Activated T-helper 2 cell treated with anti-CD3 and anti-CD28 coated beads, Interferon-gamma antibody, Interleukin-2, Interleukin-4, amounts not matched to agents 10 μg/mL and 5 μg/mL and 100 μg/mL, durations not matched to agents 14 hours and 24 hours and 36 hours (primary cell): ENCODE results near the gene TREX2. TPM values are rescaled to one million over a fixed set of nuclear protein-coding genes. Genes with fewer than 3 reads are reported as not detected.

Source experiments
- DNase-seq: peaks from one replicate; pipeline ENCODE4 v3.0.0; 2021; ENCODE audit warnings: low spot score
- H3K27ac Mint-ChIP-seq: one replicate; pipeline ENCODE4 v1.8.0; 2021; ENCODE audit warnings: mixed read lengths
- H3K27me3 Mint-ChIP-seq: one replicate; pipeline ENCODE4 v1.8.0; 2021; ENCODE audit warnings: low read depth, mixed read lengths
- H3K36me3 Mint-ChIP-seq: one replicate; pipeline ENCODE4 v1.8.0; 2021; ENCODE audit warnings: low read depth, mixed read lengths
- H3K4me1 Mint-ChIP-seq: one replicate; pipeline ENCODE4 v1.8.0; 2021; ENCODE audit warnings: low read depth, mixed read lengths
- H3K4me3 Mint-ChIP-seq: one replicate; pipeline ENCODE4 v1.8.0; 2021; ENCODE audit warnings: low read depth, mild to moderate bottlenecking, moderate library complexity, mixed read lengths
- H3K9me3 Mint-ChIP-seq: one replicate; pipeline ENCODE4 v1.8.0; 2021; ENCODE audit warnings: mixed read lengths
- intact Hi-C: fragments of 100-400 bp; cut with micrococcal nuclease; formaldehyde crosslinking; loops from one replicate; pipeline ENCODE4 v1.15.1; 2023
- total RNA-seq: library from RNA; stranded (reverse); gene quantifications from 2 replicates; pipeline ENCODE4 v1.2.3, GENCODE V29; 2022

The TREX2 gene
- total RNA-seq, 1 donor from 2014 or later: 0.94 TPM

- Mint-ChIP-seq H3K36me3 (peaks cover 7% of the 10 kb centered on the region), H3K4me1 (no peaks in the 10 kb centered on the region), H3K4me3 (no peak overlapping the region), H3K27me3 (no peaks in the 10 kb centered on the region), H3K9me3 (no peaks in the 10 kb centered on the region), H3K27ac (no peak overlapping the region)
- no peak for DNase-seq
- intact Hi-C loops: no loop called here
Measured at GRCh38 chrX:153446950-153447580, 1.2 kb upstream of the TREX2 start.

GRCh38 chrX:153446636-153446936 lies 730 bp upstream of the TREX2 start:
- DNase-seq: no peak
- no peak overlapping the region for H3K27ac Mint-ChIP-seq
- no peaks in the 10 kb centered on the region for H3K4me1 Mint-ChIP-seq
- no peak overlapping the region for H3K4me3 Mint-ChIP-seq
- H3K27me3 Mint-ChIP-seq: no peaks in the 10 kb centered on the region
- peaks cover 7% of the 10 kb centered on the region for H3K36me3 Mint-ChIP-seq
- intact Hi-C loops: no loop called here
- H3K9me3 Mint-ChIP-seq: no peaks in the 10 kb centered on the region

GRCh38 chrX:153445106-153445855 lies 575 bp downstream of the TREX2 start:
- intact Hi-C loops: no loop called here
- Mint-ChIP-seq H3K9me3 (no peaks in the 10 kb centered on the region), H3K4me1 (no peaks in the 10 kb centered on the region), H3K27ac (no peak overlapping the region), H3K4me3 (no peak overlapping the region), H3K36me3 (no peaks in the 10 kb centered on the region), H3K27me3 (no peaks in the 10 kb centered on the region)
- no peak for DNase-seq

- no peaks in the 10 kb centered on the region for H3K4me1 Mint-ChIP-seq
- no peak overlapping the region for H3K4me3 Mint-ChIP-seq
- H3K9me3 Mint-ChIP-seq: no peaks in the 10 kb centered on the region
- intact Hi-C loops: no loop called here
- H3K27me3 Mint-ChIP-seq: no peaks in the 10 kb centered on the region
- no peak for DNase-seq
- H3K27ac Mint-ChIP-seq: no peak overlapping the region
- H3K36me3 Mint-ChIP-seq: no peaks in the 10 kb centered on the region
Measured at GRCh38 chrX:153444333-153445011, 1.4 kb downstream of the TREX2 start.

GRCh38 chrX:153443476-153444332 lies 2.2 kb downstream of the TREX2 start:
- Mint-ChIP-seq H3K27ac (no peak overlapping the region), H3K27me3 (no peaks in the 10 kb centered on the region), H3K36me3 (no peaks in the 10 kb centered on the region), H3K4me3 (no peak overlapping the region), H3K9me3 (no peaks in the 10 kb centered on the region), H3K4me1 (no peaks in the 10 kb centered on the region)
- intact Hi-C loops: no loop called here
- no peak for DNase-seq

GRCh38 chrX:153442463-153442862 lies 3.4 kb downstream of the TREX2 start:
- intact Hi-C loops: no loop called here
- no peaks in the 10 kb centered on the region for H3K9me3 Mint-ChIP-seq
- H3K4me1 Mint-ChIP-seq: no peaks in the 10 kb centered on the region
- no peak overlapping the region for H3K27ac Mint-ChIP-seq
- no peaks in the 10 kb centered on the region for H3K36me3 Mint-ChIP-seq
- no peaks in the 10 kb centered on the region for H3K27me3 Mint-ChIP-seq
- no peak overlapping the region for H3K4me3 Mint-ChIP-seq
- DNase-seq: no peak

GRCh38 chrX:153441981-153442380 lies 3.9 kb downstream of the TREX2 start:
- Mint-ChIP-seq H3K27me3 (no peaks in the 10 kb centered on the region), H3K4me1 (no peaks in the 10 kb centered on the region), H3K4me3 (no peak overlapping the region), H3K36me3 (no peaks in the 10 kb centered on the region), H3K9me3 (no peaks in the 10 kb centered on the region), H3K27ac (no peak overlapping the region)
- DNase-seq: no peak
- intact Hi-C loops: no loop called here

- Mint-ChIP-seq H3K36me3 (no peaks in the 10 kb centered on the region), H3K9me3 (no peaks in the 10 kb centered on the region), H3K27me3 (no peaks in the 10 kb centered on the region), H3K27ac (no peak overlapping the region), H3K4me3 (no peak overlapping the region), H3K4me1 (no peaks in the 10 kb centered on the region)
- no peak for DNase-seq
- intact Hi-C loops: no loop called here
Measured at GRCh38 chrX:153441296-153441695, 4.6 kb downstream of the TREX2 start.

GRCh38 chrX:153440556-153441135 lies 5.2 kb downstream of the TREX2 start:
- no peaks in the 10 kb centered on the region for H3K36me3 Mint-ChIP-seq
- no peaks in the 10 kb centered on the region for H3K27me3 Mint-ChIP-seq
- no peak overlapping the region for H3K27ac Mint-ChIP-seq
- intact Hi-C loops: no loop called here
- no peak for DNase-seq
- no peaks in the 10 kb centered on the region for H3K4me1 Mint-ChIP-seq
- no peaks in the 10 kb centered on the region for H3K9me3 Mint-ChIP-seq
- H3K4me3 Mint-ChIP-seq: no peak overlapping the region

- intact Hi-C loops: no loop called here
- DNase-seq: no peak
- Mint-ChIP-seq H3K4me3 (no peak overlapping the region), H3K9me3 (no peaks in the 10 kb centered on the region), H3K36me3 (no peaks in the 10 kb centered on the region), H3K27me3 (no peaks in the 10 kb centered on the region), H3K27ac (no peak overlapping the region), H3K4me1 (no peaks in the 10 kb centered on the region)
Measured at GRCh38 chrX:153439977-153440376, 5.9 kb downstream of the TREX2 start.

GRCh38 chrX:153438532-153438931 lies 7.3 kb downstream of the TREX2 start:
- H3K36me3 Mint-ChIP-seq: no peaks in the 10 kb centered on the region
- no peaks in the 10 kb centered on the region for H3K27me3 Mint-ChIP-seq
- H3K27ac Mint-ChIP-seq: no peak overlapping the region
- no peaks in the 10 kb centered on the region for H3K9me3 Mint-ChIP-seq
- H3K4me3 Mint-ChIP-seq: no peak overlapping the region
- intact Hi-C loops: no loop called here
- no peaks in the 10 kb centered on the region for H3K4me1 Mint-ChIP-seq
- no peak for DNase-seq

GRCh38 chrX:153435845-153436244 lies 10.0 kb downstream of the TREX2 start:
- H3K4me3 Mint-ChIP-seq: no peak overlapping the region
- DNase-seq: no peak
- H3K27ac Mint-ChIP-seq: no peak overlapping the region
- H3K9me3 Mint-ChIP-seq: peaks cover under 1% of the 10 kb centered on the region
- H3K27me3 Mint-ChIP-seq: no peaks in the 10 kb centered on the region
- intact Hi-C loops: no loop called here
- H3K4me1 Mint-ChIP-seq: no peaks in the 10 kb centered on the region
- no peaks in the 10 kb centered on the region for H3K36me3 Mint-ChIP-seq
